Keratinocyte (primary cell): ENCODE measurements around the gene BLTP3A. TPM values are rescaled to one million over a fixed set of nuclear protein-coding genes. Genes with fewer than 3 reads are reported as not detected.
"Not testable (repeated sequence)": the region's sequence is repeated elsewhere in the genome, so short reads cannot be mapped to it uniquely, and the experiment has no call there.

Experiments
- DNase-seq: peaks from one replicate; pipeline ENCODE4 v3.0.0-alpha.2; 2011; ENCODE audit warnings: low read depth, missing footprints, low spot score
- FAIRE-seq: peaks from 2 replicates; lab custom pipeline; 2011; peaks lifted over from hg19 to GRCh38; lab: Jason Lieb, UNC
- H2AFZ ChIP-seq: 2 replicates; pipeline ENCODE4 v1.6.0; 2012; ENCODE audit warnings: low read length, control low read depth, inconsistent platforms; ENCODE audit not compliant: control insufficient read depth
- H3K27ac ChIP-seq: 2 replicates; pipeline ENCODE4 v1.5.1; 2011; ENCODE audit warnings: low read length; ENCODE audit not compliant: control insufficient read depth, insufficient read depth
- H3K27me3 ChIP-seq: 3 replicates; pipeline ENCODE4 v1.6.0; 2011; ENCODE audit warnings: low read length; ENCODE audit not compliant: control insufficient read depth, insufficient read depth; ENCODE audit errors: extremely low read depth
- H3K36me3 ChIP-seq, 2 experiments: 2 replicates in 1 of 2; 3 replicates in 1 of 2; pipeline ENCODE4 v1.5.1; 2011; ENCODE audit warnings: low read length in 2 of 2, mild to moderate bottlenecking in 1 of 2; ENCODE audit not compliant: control insufficient read depth in 2 of 2, insufficient read depth in 2 of 2; ENCODE audit errors: extremely low read depth in 1 of 2
- H3K4me1 ChIP-seq: 3 replicates; pipeline ENCODE4 v1.5.1; 2011; ENCODE audit warnings: low read length; ENCODE audit not compliant: control insufficient read depth, insufficient read depth; ENCODE audit errors: extremely low read depth
- H3K4me2 ChIP-seq: 3 replicates; pipeline ENCODE4 v1.6.0; 2011; ENCODE audit warnings: low read depth, low read length; ENCODE audit not compliant: control insufficient read depth, insufficient read depth; ENCODE audit errors: extremely low read depth
- H3K4me3 ChIP-seq, 3 experiments: fragments of 200-600 bp in 1 of 3; sonication (generic) in 1 of 3; 2 replicates in 2 of 3; 3 replicates in 1 of 3; pipeline ENCODE4 v1.5.1; 2011 to 2016; ENCODE audit warnings: low read length in 3 of 3, mild to moderate bottlenecking in 3 of 3, control low read depth in 2 of 3, inconsistent platforms in 1 of 3, low read depth in 1 of 3, mixed read lengths in 1 of 3, mixed run types in 1 of 3, moderate library complexity in 1 of 3; ENCODE audit not compliant: control insufficient read depth in 2 of 3, insufficient read depth in 2 of 3; ENCODE audit errors: extremely low read depth in 1 of 3
- H3K79me2 ChIP-seq: 2 replicates; pipeline ENCODE4 v1.6.0; 2012; ENCODE audit warnings: low read length; ENCODE audit not compliant: control insufficient read depth, insufficient read depth
- H3K9ac ChIP-seq: 3 replicates; pipeline ENCODE4 v1.6.0; 2011; ENCODE audit warnings: low read length; ENCODE audit not compliant: control insufficient read depth, insufficient read depth; ENCODE audit errors: extremely low read depth
- H3K9me1 ChIP-seq: 3 replicates; pipeline ENCODE4 v1.6.0; 2011; ENCODE audit warnings: low read length; ENCODE audit not compliant: control insufficient read depth, insufficient read depth; ENCODE audit errors: extremely low read depth
- H3K9me3 ChIP-seq: 2 replicates; pipeline ENCODE4 v1.5.1; 2012; ENCODE audit warnings: low read depth, low read length; ENCODE audit not compliant: control insufficient read depth
- H4K20me1 ChIP-seq: 3 replicates; pipeline ENCODE4 v1.6.0; 2011; ENCODE audit warnings: low read length; ENCODE audit not compliant: control insufficient read depth, insufficient read depth; ENCODE audit errors: extremely low read depth
- CTCF ChIP-seq, 3 experiments: IDR thresholded peaks in 1 of 3; conservative IDR thresholded peaks in 1 of 3; optimal IDR thresholded peaks in 1 of 3; 2 replicates in 2 of 3; 3 replicates in 1 of 3; pipeline versions ENCODE3 to v1.5.1; 2011; ENCODE audit warnings: low read length in 3 of 3, mild to moderate bottlenecking in 3 of 3, moderate library complexity in 2 of 3, control low read depth in 1 of 3, inconsistent platforms in 1 of 3; ENCODE audit not compliant: insufficient read depth in 2 of 3; ENCODE audit errors: extremely low read depth in 1 of 3
- EZH2 ChIP-seq: IDR thresholded peaks from one replicate; pipeline ENCODE4 v1.6.1; 2012; ENCODE audit warnings: inconsistent platforms, mild to moderate bottlenecking, low read length, moderate library complexity
- dilution Hi-C: fragments of 300-500 bp; cut with MboI; formaldehyde crosslinking; loops from one replicate; pipeline ENCODE4 v1.7.0; 2020; ENCODE audit warnings: low sequenced_read_pairs; ENCODE audit not compliant: extremely low pct_ligation_motif_present
- polyA plus RNA-seq, 5 experiments: library from polyadenylated mRNA; depleted of rRNA in 3 of 5; stranded (reverse) in 3 of 5; stranded (forward) in 1 of 5; unstranded in 1 of 5; fragments of >200 nt; gene quantifications; 1 replicate in 1 of 5; 2 replicates in 3 of 5; 3 replicates in 1 of 5; pipeline versions ENCODE4 v1.2.1 to v1.2.3, GENCODE V29; 2011 to 2012; ENCODE audit warnings: missing spikeins in 2 of 5, low read depth in 1 of 5, low replicate concordance in 1 of 5

Gene BLTP3A
- polyA plus RNA-seq, 1 donor (not counting 4 experiments of a cell fraction or from before 2014, with no cell fraction given) = 4.9 TPM

GRCh38 chr6:34748757-34749156, 43.1 kb upstream of the BLTP3A start:
- no peak overlapping the region for H3K4me3 ChIP-seq
- H3K36me3 ChIP-seq = no peaks in the 10 kb centered on the region
- no peak for DNase-seq
- no peaks in the 10 kb centered on the region for H3K79me2 ChIP-seq
- H3K4me2 ChIP-seq = no peak overlapping the region
- no peaks in the 10 kb centered on the region for H4K20me1 ChIP-seq
- dilution Hi-C loops = no loop called here
- FAIRE-seq = no peak
- no peak for TF ChIP-seq EZH2
- TF ChIP-seq CTCF (optimal IDR thresholded peaks at IDR 0.05 in 1 of 3, IDR thresholded peaks at IDR 0.05 in 1 of 3, conservative IDR thresholded peaks at IDR 0.05 in 1 of 3; ENCODE audit: extremely low read depth in 1 of 3, insufficient read depth in 2 of 3, low read length in 3 of 3) = no peak
- H3K9me3 ChIP-seq = no peaks in the 10 kb centered on the region
- no peak overlapping the region for H3K27ac ChIP-seq
- no peaks in the 10 kb centered on the region for H3K27me3 ChIP-seq
- H3K9me1 ChIP-seq = no peaks in the 10 kb centered on the region
- peaks cover 20% of the 10 kb centered on the region for H3K4me1 ChIP-seq
- no peak overlapping the region for H2AFZ ChIP-seq
- H3K9ac ChIP-seq = no peak overlapping the region

GRCh38 chr6:34756513-34756856, 35.4 kb upstream of the BLTP3A start:
- H4K20me1 ChIP-seq, H3K4me1 ChIP-seq, dilution Hi-C loops, H3K9me1 ChIP-seq, H3K9me3 ChIP-seq, FAIRE-seq, H3K36me3 ChIP-seq, H3K27me3 ChIP-seq, DNase-seq: not testable (repeated sequence)
- peak; percentile 28 to 34 (median 29) for TF ChIP-seq CTCF (optimal IDR thresholded peaks at IDR 0.05 in 1 of 3, IDR thresholded peaks at IDR 0.05 in 1 of 3, conservative IDR thresholded peaks at IDR 0.05 in 1 of 3; ENCODE audit: extremely low read depth in 1 of 3, insufficient read depth in 2 of 3, low read length in 3 of 3)
- Histone ChIP-seq H3K79me2 (peaks cover 37% of the 10 kb centered on the region), H3K9ac (peak overlapping the region; percentile 92), H3K4me3 (peak overlapping the region; percentile 56 to 97 (median 73)), H3K27ac (peak overlapping the region; percentile 88), H2AFZ (peak overlapping the region; percentile 95), H3K4me2 (peak overlapping the region; percentile 77)
